Measurements from ENCODE around the gene GRAMD2A.

GRAMD2A gene

DNA sequence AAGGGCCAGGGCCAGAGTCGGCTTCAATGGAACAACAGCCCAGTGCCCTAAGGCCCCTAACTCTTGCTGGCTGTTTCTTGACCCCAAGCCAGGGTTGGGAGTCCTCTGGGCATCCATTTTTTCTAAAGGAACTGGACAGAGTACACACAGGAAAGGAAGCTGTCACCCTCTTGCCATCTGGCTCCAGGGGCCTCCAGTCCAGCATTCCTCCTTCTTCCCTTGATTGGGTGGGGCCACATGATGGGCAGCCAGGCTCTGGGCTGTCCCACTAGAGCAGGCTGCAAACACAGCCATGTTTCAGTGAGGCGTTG lies 1.6 kb upstream of the GRAMD2A start:
- Histone ChIP-seq H3K4me3 (ENCODE audit: low read depth, low read length) (no peak overlapping the region), H3K4me1 (ENCODE audit: control insufficient read depth, insufficient read depth, low read length) (no peaks in the 10 kb centered on the region; the same call in 1 of the 2 replicates), H3K27ac (ENCODE audit: extremely low read depth, low read depth, low read length) (no peak overlapping the region), H3K9me3 (ENCODE audit: control insufficient read depth, insufficient read depth, low read depth, low read length) (no peaks in the 10 kb centered on the region), H3K36me3 (ENCODE audit: control insufficient read depth in 2 of 2, insufficient read depth in 1 of 2, low read length in 2 of 2) (peaks cover 50 to 61% of the 10 kb centered on the region in 2 experiments)
- POLR2A ChIA-PET: interaction anchor here (0.5 to 3.0 kb wide), 3 partner anchors 28 to 141 kb away, joined by 6 to 22 read pairs (median 12); partner anchors contain the start of gene PKM
- TF ChIP-seq, protein P1, sequence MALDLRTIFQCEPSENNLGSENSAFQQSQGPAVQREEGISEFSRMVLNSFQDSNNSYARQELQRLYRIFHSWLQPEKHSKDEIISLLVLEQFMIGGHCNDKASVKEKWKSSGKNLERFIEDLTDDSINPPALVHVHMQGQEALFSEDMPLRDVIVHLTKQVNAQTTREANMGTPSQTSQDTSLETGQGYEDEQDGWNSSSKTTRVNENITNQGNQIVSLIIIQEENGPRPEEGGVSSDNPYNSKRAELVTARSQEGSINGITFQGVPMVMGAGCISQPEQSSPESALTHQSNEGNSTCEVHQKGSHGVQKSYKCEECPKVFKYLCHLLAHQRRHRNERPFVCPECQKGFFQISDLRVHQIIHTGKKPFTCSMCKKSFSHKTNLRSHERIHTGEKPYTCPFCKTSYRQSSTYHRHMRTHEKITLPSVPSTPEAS (tag by site-specific recombination; IDR thresholded peaks at IDR 0.05): no peak
- TF ChIP-seq ZBTB17 (tag by site-specific recombination; IDR thresholded peaks at IDR 0.05) (no peak), YY2 (tag by site-specific recombination; IDR thresholded peaks at IDR 0.05) (no peak), ZNF423 (tag by site-specific recombination; IDR thresholded peaks at IDR 0.05) (no peak), ZNF221 (tag by site-specific recombination; IDR thresholded peaks at IDR 0.05; ENCODE audit: borderline replicate concordance) (no peak), ZNF248 (tag by site-specific recombination; IDR thresholded peaks at IDR 0.05) (no peak), SP7 (tag by site-specific recombination; IDR thresholded peaks at IDR 0.05) (no peak), ZNF10 (tag by site-specific recombination; IDR thresholded peaks at IDR 0.05) (no peak), BCL11A (tag by site-specific recombination; IDR thresholded peaks at IDR 0.05; ENCODE audit: low read depth) (no peak), SP2 (tag by site-specific recombination; IDR thresholded peaks at IDR 0.05) (no peak), SCRT2 (tag by site-specific recombination; IDR thresholded peaks at IDR 0.05) (no peak), ZSCAN30 (tag by site-specific recombination; IDR thresholded peaks at IDR 0.05) (no peak), KLF8 (tag by site-specific recombination; IDR thresholded peaks at IDR 0.05) (no peak), ZNF837 (tag by site-specific recombination; IDR thresholded peaks at IDR 0.05) (no peak), ZNF394 (tag by site-specific recombination; IDR thresholded peaks at IDR 0.05; ENCODE audit: borderline replicate concordance) (no peak), SALL2 (tag by site-specific recombination; IDR thresholded peaks at IDR 0.05; ENCODE audit: borderline replicate concordance) (no peak), BCL11B (tag by site-specific recombination; IDR thresholded peaks at IDR 0.05; ENCODE audit: low read depth) (no peak)
- TF ChIP-seq, protein P2, sequence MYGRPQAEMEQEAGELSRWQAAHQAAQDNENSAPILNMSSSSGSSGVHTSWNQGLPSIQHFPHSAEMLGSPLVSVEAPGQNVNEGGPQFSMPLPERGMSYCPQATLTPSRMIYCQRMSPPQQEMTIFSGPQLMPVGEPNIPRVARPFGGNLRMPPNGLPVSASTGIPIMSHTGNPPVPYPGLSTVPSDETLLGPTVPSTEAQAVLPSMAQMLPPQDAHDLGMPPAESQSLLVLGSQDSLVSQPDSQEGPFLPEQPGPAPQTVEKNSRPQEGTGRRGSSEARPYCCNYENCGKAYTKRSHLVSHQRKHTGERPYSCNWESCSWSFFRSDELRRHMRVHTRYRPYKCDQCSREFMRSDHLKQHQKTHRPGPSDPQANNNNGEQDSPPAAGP (tag by site-specific recombination; IDR thresholded peaks at IDR 0.05): no peak
- TF ChIP-seq, protein P3, sequence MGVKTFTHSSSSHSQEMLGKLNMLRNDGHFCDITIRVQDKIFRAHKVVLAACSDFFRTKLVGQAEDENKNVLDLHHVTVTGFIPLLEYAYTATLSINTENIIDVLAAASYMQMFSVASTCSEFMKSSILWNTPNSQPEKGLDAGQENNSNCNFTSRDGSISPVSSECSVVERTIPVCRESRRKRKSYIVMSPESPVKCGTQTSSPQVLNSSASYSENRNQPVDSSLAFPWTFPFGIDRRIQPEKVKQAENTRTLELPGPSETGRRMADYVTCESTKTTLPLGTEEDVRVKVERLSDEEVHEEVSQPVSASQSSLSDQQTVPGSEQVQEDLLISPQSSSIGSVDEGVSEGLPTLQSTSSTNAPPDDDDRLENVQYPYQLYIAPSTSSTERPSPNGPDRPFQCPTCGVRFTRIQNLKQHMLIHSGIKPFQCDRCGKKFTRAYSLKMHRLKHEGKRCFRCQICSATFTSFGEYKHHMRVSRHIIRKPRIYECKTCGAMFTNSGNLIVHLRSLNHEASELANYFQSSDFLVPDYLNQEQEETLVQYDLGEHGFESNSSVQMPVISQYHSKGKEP (tag by site-specific recombination; IDR thresholded peaks at IDR 0.05): no peak
- TF ChIP-seq, protein P4, sequence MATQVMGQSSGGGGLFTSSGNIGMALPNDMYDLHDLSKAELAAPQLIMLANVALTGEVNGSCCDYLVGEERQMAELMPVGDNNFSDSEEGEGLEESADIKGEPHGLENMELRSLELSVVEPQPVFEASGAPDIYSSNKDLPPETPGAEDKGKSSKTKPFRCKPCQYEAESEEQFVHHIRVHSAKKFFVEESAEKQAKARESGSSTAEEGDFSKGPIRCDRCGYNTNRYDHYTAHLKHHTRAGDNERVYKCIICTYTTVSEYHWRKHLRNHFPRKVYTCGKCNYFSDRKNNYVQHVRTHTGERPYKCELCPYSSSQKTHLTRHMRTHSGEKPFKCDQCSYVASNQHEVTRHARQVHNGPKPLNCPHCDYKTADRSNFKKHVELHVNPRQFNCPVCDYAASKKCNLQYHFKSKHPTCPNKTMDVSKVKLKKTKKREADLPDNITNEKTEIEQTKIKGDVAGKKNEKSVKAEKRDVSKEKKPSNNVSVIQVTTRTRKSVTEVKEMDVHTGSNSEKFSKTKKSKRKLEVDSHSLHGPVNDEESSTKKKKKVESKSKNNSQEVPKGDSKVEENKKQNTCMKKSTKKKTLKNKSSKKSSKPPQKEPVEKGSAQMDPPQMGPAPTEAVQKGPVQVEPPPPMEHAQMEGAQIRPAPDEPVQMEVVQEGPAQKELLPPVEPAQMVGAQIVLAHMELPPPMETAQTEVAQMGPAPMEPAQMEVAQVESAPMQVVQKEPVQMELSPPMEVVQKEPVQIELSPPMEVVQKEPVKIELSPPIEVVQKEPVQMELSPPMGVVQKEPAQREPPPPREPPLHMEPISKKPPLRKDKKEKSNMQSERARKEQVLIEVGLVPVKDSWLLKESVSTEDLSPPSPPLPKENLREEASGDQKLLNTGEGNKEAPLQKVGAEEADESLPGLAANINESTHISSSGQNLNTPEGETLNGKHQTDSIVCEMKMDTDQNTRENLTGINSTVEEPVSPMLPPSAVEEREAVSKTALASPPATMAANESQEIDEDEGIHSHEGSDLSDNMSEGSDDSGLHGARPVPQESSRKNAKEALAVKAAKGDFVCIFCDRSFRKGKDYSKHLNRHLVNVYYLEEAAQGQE (tag by site-specific recombination; IDR thresholded peaks at IDR 0.05): no peak
- CTCF ChIA-PET: interaction anchor here (0.7 to 4.3 kb wide), 19 partner anchors 10 to 115 kb away, joined by 3 to 35 read pairs (median 5); no protein-coding TSS in a partner anchor

Data from HEK293 (cell line).